Osteocyte (in vitro differentiated cells): ENCODE measurements around the gene ZFYVE9. TPM values are rescaled to one million over a fixed set of nuclear protein-coding genes. Genes with fewer than 3 reads are reported as not detected.

Experiments used
- DNase-seq: peaks from one replicate; pipeline ENCODE4 v3.0.0; 2021; ENCODE audit warnings: mixed read lengths; ENCODE audit not compliant: unreplicated experiment; ENCODE audit errors: extremely low spot score
- H3K27ac Mint-ChIP-seq: one replicate; pipeline ENCODE4 v1.8.0; 2021; ENCODE audit warnings: mild to moderate bottlenecking, mixed read lengths; ENCODE audit not compliant: unreplicated experiment
- H3K27me3 Mint-ChIP-seq: one replicate; pipeline ENCODE4 v1.8.0; 2021; ENCODE audit warnings: mixed read lengths; ENCODE audit not compliant: unreplicated experiment
- H3K36me3 Mint-ChIP-seq: one replicate; pipeline ENCODE4 v1.8.0; 2021; ENCODE audit warnings: mixed read lengths; ENCODE audit not compliant: unreplicated experiment
- H3K4me1 Mint-ChIP-seq: one replicate; pipeline ENCODE4 v1.8.0; 2021; ENCODE audit warnings: mixed read lengths; ENCODE audit not compliant: unreplicated experiment
- H3K4me3 Mint-ChIP-seq: one replicate; pipeline ENCODE4 v1.8.0; 2021; ENCODE audit warnings: mild to moderate bottlenecking, moderate library complexity, mixed read lengths; ENCODE audit not compliant: unreplicated experiment
- H3K9me3 Mint-ChIP-seq: one replicate; pipeline ENCODE4 v1.8.0; 2021; ENCODE audit warnings: mixed read lengths; ENCODE audit not compliant: unreplicated experiment
- total RNA-seq: library from RNA; stranded (reverse); gene quantifications from 2 replicates; pipeline ENCODE4 v1.2.1, GENCODE V29; 2021
- TF ChIP-seq, protein P1 (sequence below): fragments of 200-600 bp; sonication (generic); IDR thresholded peaks from 2 replicates; pipeline ENCODE4 v1.5.0; 2021; ENCODE audit warnings: antibody characterized with exemption, mild to moderate bottlenecking, moderate library complexity

The ZFYVE9 gene
- total RNA-seq, 1 donor from 2014 or later, result 25.9 TPM

- Mint-ChIP-seq H3K36me3 (peaks cover 24% of the 10 kb centered on the region), H3K4me3 (no peak overlapping the region), H3K27me3 (no peaks in the 10 kb centered on the region), H3K4me1 (no peaks in the 10 kb centered on the region), H3K9me3 (no peaks in the 10 kb centered on the region), H3K27ac (no peak overlapping the region)
- DNase-seq, result peak; percentile 53
- TF ChIP-seq, protein P1, sequence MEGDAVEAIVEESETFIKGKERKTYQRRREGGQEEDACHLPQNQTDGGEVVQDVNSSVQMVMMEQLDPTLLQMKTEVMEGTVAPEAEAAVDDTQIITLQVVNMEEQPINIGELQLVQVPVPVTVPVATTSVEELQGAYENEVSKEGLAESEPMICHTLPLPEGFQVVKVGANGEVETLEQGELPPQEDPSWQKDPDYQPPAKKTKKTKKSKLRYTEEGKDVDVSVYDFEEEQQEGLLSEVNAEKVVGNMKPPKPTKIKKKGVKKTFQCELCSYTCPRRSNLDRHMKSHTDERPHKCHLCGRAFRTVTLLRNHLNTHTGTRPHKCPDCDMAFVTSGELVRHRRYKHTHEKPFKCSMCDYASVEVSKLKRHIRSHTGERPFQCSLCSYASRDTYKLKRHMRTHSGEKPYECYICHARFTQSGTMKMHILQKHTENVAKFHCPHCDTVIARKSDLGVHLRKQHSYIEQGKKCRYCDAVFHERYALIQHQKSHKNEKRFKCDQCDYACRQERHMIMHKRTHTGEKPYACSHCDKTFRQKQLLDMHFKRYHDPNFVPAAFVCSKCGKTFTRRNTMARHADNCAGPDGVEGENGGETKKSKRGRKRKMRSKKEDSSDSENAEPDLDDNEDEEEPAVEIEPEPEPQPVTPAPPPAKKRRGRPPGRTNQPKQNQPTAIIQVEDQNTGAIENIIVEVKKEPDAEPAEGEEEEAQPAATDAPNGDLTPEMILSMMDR, result no peak
These were observed 199.9 kb downstream of the ZFYVE9 start for GRCh38 chr1:52341655-52342260.

DNA sequence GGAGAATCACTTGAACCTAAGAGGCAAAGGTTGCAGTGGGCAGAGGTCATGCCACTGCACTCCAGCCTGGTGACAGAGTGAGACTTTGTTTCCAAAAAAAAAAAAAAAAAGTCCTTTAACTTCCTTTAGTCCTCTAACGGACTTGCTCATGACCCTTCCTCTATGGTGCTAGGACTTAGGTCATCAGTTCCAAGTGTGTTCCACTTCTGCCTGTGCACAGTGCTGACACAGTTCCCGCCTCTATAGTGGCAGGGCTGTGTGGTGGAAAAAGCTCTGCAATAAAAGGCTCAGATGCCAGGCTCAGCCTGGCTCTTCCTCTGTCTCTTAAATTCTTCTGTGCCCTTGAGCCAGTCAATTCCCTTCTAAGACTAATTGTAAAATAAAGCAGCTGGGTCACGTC, 202.1 kb downstream of the ZFYVE9 start:
- no peak overlapping the region for H3K4me3 Mint-ChIP-seq
- TF ChIP-seq, protein P1, result no peak
- H3K36me3 Mint-ChIP-seq, result peaks cover 17% of the 10 kb centered on the region
- no peak overlapping the region for H3K27ac Mint-ChIP-seq
- H3K9me3 Mint-ChIP-seq, result no peaks in the 10 kb centered on the region
- no peaks in the 10 kb centered on the region for H3K27me3 Mint-ChIP-seq
- DNase-seq, result no peak
- no peaks in the 10 kb centered on the region for H3K4me1 Mint-ChIP-seq

DNA sequence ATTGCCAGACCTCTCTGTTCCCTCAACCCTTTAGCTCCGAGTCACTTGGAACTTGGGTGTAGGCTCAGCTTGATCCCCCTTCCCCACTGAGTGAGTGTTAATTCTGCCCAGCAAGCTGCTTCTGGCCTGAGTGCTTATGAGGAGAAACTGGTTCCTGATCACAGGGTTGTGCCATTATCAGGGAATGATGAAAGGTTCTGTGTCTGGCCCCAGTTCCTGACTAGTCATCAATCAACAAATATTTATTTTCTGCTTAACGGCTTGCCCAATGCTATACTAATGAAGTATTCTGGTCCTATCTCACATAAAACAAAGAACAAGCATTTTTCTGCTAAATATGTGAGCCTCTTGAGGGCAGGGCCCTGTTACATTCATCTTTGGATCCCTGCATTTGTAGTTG, 203.4 kb downstream of the ZFYVE9 start:
- H3K4me3 Mint-ChIP-seq, result no peak overlapping the region
- H3K27ac Mint-ChIP-seq, result no peak overlapping the region
- no peaks in the 10 kb centered on the region for H3K27me3 Mint-ChIP-seq
- TF ChIP-seq, protein P1, result no peak
- H3K36me3 Mint-ChIP-seq, result peaks cover 15% of the 10 kb centered on the region
- no peaks in the 10 kb centered on the region for H3K9me3 Mint-ChIP-seq
- no peaks in the 10 kb centered on the region for H3K4me1 Mint-ChIP-seq
- DNase-seq, result peak; percentile 42

DNA sequence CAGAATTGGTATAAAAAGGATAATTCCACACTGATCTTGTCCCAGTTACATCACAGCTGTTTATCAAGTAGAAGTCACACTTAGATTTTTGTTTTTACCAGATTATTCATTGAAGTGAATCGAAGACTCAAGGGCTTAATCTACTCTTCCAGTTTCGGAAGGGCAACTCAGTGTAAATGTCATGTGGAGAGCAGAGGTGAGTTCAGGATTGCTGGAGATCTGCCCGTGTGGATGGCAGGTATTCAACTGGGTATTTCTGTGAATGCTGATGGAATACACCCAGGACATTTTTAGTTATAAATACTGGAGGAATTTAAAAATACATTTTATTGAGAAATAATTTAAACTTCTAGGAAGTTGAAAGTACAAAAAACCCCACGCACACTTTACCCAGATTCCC, 204.8 kb downstream of the ZFYVE9 start:
- TF ChIP-seq, protein P1, result no peak
- H3K27me3 Mint-ChIP-seq, result no peaks in the 10 kb centered on the region
- H3K36me3 Mint-ChIP-seq, result peaks cover 15% of the 10 kb centered on the region
- no peak for DNase-seq
- no peaks in the 10 kb centered on the region for H3K4me1 Mint-ChIP-seq
- H3K4me3 Mint-ChIP-seq, result no peak overlapping the region
- peak overlapping the region; percentile 4 for H3K27ac Mint-ChIP-seq
- H3K9me3 Mint-ChIP-seq, result no peaks in the 10 kb centered on the region

- H3K27ac Mint-ChIP-seq, result no peak overlapping the region
These were observed 206.9 kb downstream of the ZFYVE9 start for GRCh38 chr1:52348704-52349300.

More at GRCh38 chr1:52348704-52349300, 206.9 kb downstream of the ZFYVE9 start:
- DNase-seq, result no peak
- H3K36me3 Mint-ChIP-seq, result peaks cover 28% of the 10 kb centered on the region
- no peak overlapping the region for H3K4me3 Mint-ChIP-seq
- TF ChIP-seq, protein P1, result peak; percentile 33
- no peaks in the 10 kb centered on the region for H3K27me3 Mint-ChIP-seq
- H3K9me3 Mint-ChIP-seq, result no peaks in the 10 kb centered on the region
- no peaks in the 10 kb centered on the region for H3K4me1 Mint-ChIP-seq
